Measurements from ENCODE around the gene VAPA. TPM values are rescaled to one million over a fixed set of nuclear protein-coding genes. Genes with fewer than 3 reads are reported as not detected.

VAPA gene
- total and polyA plus RNA-seq, 9 of the 15 experiments (the other 6 are each of a cell fraction or from before 2014, with no cell fraction given), result 219 to 902 (median 526) TPM

- TF ChIP-seq COPS2 (conservative IDR thresholded peaks at IDR 0.05), result no peak
- no peak for TF ChIP-seq ZBTB40 (IDR thresholded peaks at IDR 0.05)
- TF ChIP-seq ZBTB40 (CRISPR knock-in tag; IDR thresholded peaks at IDR 0.05), result no peak
- TF ChIP-seq ZSCAN29 (IDR thresholded peaks at IDR 0.05), result no peak
- TF ChIP-seq CHAMP1 (IDR thresholded peaks at IDR 0.05), result no peak
- TF ChIP-seq CBFA2T2 (conservative IDR thresholded peaks at IDR 0.05), result no peak
- 0 out of 2 replicates have a peak, but pooled peaks have one; percentile 55 for TF ChIP-seq ZNF165 (CRISPR knock-in tag; IDR thresholded peaks at IDR 0.05; ENCODE audit: borderline replicate concordance)
- TF ChIP-seq ZNF75A (CRISPR knock-in tag; IDR thresholded peaks at IDR 0.05), result no peak
- no peak for TF ChIP-seq HMG20B (CRISPR knock-in tag; IDR thresholded peaks at IDR 0.05)
- peak in 1 of 2 experiments; percentile 88; a peak in 2 of 4 replicates for TF ChIP-seq TBL1XR1 (IDR thresholded peaks at IDR 0.05; ENCODE audit: low read length in 2 of 2)
- peak; percentile 87; the same call in 1 of the 2 replicates for TF ChIP-seq MTA3 (IDR thresholded peaks at IDR 0.05; ENCODE audit: borderline replicate concordance)
- no peak for TF ChIP-seq SAFB2 (IDR thresholded peaks at IDR 0.05; ENCODE audit: borderline replicate concordance, low read depth, low read length, severe bottlenecking)
- TF ChIP-seq DNMT1 (IDR thresholded peaks at IDR 0.05), result no peak
- TF ChIP-seq JUN (IDR thresholded peaks at IDR 0.05; ENCODE audit: borderline replicate concordance, low read depth, low read length), result 0 out of 2 replicates have a peak, but pooled peaks have one; percentile 10
- no peak for TF ChIP-seq JUN (CRISPR knock-in tag; IDR thresholded peaks at IDR 0.05; ENCODE audit: borderline replicate concordance)
- peak; percentile 70 for TF ChIP-seq FUS (optimal IDR thresholded peaks at IDR 0.05; ENCODE audit: low read depth, low read length)
- TF ChIP-seq SNIP1 (IDR thresholded peaks at IDR 0.05; ENCODE audit: low read depth), result no peak
- TF ChIP-seq MAFK (IDR thresholded peaks at IDR 0.05; ENCODE audit: low read length), result 0 out of 2 replicates have a peak, but pooled peaks have one; percentile 7
Observed at GRCh38 chr18:9914584-9915290, 921 bp downstream of the VAPA start (continued).
